HG03095 (cell line): ENCODE measurements around the gene RD3L.
"Not testable (repeated sequence)": the region's sequence is repeated elsewhere in the genome, so short reads cannot be mapped to it uniquely, and the experiment has no call there.

ENCODE experiments used
- ATAC-seq: cut with Tn5 transposase; IDR thresholded peaks from one replicate; pipeline ENCODE4 v1.9.1; 2021; ENCODE audit warnings: moderate library complexity; ENCODE audit not compliant: unreplicated experiment

The RD3L gene

GRCh38 chr14:103941973-103942736 lies at the start of gene RD3L:
Gene RD3L (minus strand): TSS chr14:103942529. CDS start chr14:103941695, 834 bp downstream.
- ATAC-seq: no peak

GRCh38 chr14:103989964-103990363 lies 47.6 kb upstream of the RD3L start:
- no peak for ATAC-seq

GRCh38 chr14:103989034-103989433 lies 46.7 kb upstream of the RD3L start:
- no peak for ATAC-seq

GRCh38 chr14:103984196-103984595 lies 41.9 kb upstream of the RD3L start:
- no peak for ATAC-seq

- ATAC-seq: not testable (repeated sequence)
Observed at GRCh38 chr14:103980623-103981238, 38.4 kb upstream of the RD3L start.

GRCh38 chr14:103974575-103974974 lies 32.2 kb upstream of the RD3L start:
- ATAC-seq: no peak

GRCh38 chr14:103973354-103973753 lies 31.0 kb upstream of the RD3L start:
- no peak for ATAC-seq

- no peak for ATAC-seq
Observed at GRCh38 chr14:103969961-103970360, 27.6 kb upstream of the RD3L start.

- ATAC-seq: no peak
Observed at GRCh38 chr14:103966631-103967030, 24.3 kb upstream of the RD3L start.

GRCh38 chr14:103961928-103962578 lies 19.7 kb upstream of the RD3L start:
- no peak for ATAC-seq

GRCh38 chr14:103960457-103961055 lies 18.2 kb upstream of the RD3L start:
- no peak for ATAC-seq

GRCh38 chr14:103949131-103949790 lies 6.9 kb upstream of the RD3L start:
- ATAC-seq: no peak

- ATAC-seq: no peak
Observed at GRCh38 chr14:103948442-103948841, 6.1 kb upstream of the RD3L start.

- no peak for ATAC-seq
Observed at GRCh38 chr14:103946975-103947374, 4.6 kb upstream of the RD3L start.

GRCh38 chr14:103943673-103944072 lies 1.3 kb upstream of the RD3L start:
- no peak for ATAC-seq

GRCh38 chr14:103941462-103941861 lies 867 bp downstream of the RD3L start:
- ATAC-seq: no peak

GRCh38 chr14:103935102-103935501 lies 7.2 kb downstream of the RD3L start:
- no peak for ATAC-seq

- no peak for ATAC-seq
Observed at GRCh38 chr14:103932791-103933490, 9.4 kb downstream of the RD3L start.

- ATAC-seq: no peak
Observed at GRCh38 chr14:103931422-103931821, 10.9 kb downstream of the RD3L start.

- ATAC-seq: no peak
Observed at GRCh38 chr14:103930051-103930604, 12.2 kb downstream of the RD3L start.
